ENCODE data around the gene CTU2. TPM values are rescaled to one million over a fixed set of nuclear protein-coding genes. Genes with fewer than 3 reads are reported as not detected.

CTU2 gene
- total and polyA plus RNA-seq, 10 donors, result 7.2 to 28.2 (median 15.5) TPM

DNA sequence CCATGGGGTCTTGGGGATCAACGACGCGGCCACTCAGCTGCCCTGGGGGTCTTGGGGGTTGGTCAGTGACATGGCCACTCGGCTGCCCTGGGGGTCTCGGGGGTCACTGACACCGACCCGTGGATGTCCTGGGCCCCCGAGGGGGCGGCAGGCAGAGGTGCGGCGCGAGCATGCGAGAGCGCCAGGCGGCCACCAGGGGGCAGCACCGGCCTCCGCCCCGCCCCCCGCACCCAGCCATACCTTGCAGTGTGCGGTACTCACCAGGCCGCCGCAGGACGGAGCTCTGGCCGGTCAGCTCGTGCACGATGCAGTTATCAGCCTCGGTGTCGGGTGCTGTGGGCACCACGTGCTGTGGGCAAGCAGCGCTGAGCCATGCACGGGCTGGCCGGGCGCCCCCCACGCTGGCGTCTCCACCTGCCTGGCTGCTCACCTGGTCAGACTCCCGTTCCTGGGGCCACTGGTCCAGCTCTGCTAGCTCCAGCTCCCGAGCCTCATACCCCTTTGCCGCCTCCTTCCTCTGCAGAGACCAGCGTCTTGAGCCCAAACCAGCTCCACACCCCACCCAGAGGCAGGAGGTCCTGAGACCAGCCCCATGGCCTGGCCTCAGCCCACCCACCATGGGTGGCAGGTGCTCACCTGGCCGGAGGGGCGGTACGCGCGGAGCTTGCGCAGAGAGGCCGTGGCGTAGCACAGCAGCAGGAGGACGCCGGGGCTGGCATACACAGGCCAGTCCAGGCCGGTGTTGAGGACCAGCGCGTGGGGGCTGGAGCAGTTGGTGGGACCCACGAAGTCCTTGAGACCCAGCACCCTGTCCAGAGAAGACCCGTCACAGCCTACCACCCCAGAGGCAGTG lies 31.2 kb downstream of the CTU2 start:
- Histone ChIP-seq H3K9me3 (no peaks in the 10 kb centered on the region), H3K4me3 (peak overlapping the region in 1 of 8 donors; percentile 17), H3K36me3 (peaks cover 0 to 98% (median 69%) of the 10 kb centered on the region in 6 donors), H3K4me1 (peaks cover 6 to 46% (median 30%) of the 10 kb centered on the region in 6 donors), H3K27me3 (replicated peaks in 1 of 7) (no peaks in the 10 kb centered on the region), H3K27ac (peak overlapping the region in 5 of 8 donors; percentile 76 to 86 (median 81))
- intact Hi-C loops (cut with DNase I; ENCODE audit: low total_unique reads), result loop anchor here (2.0 to 10.0 kb wide), 3 partner anchors 47 to 477 kb away; partner anchors contain the start of genes PIEZO1 and ZNF778
- TF ChIP-seq CTCF (IDR thresholded peaks at IDR 0.05 in 8 of 11, conservative IDR thresholded peaks at IDR 0.05 in 3 of 11), result peak; percentile 96 to 100 (median 99)
- TF ChIP-seq POLR2AphosphoS5 (IDR thresholded peaks at IDR 0.05), result peak; percentile 64 to 86 (median 79)
- no peak for TF ChIP-seq POLR2A (IDR thresholded peaks at IDR 0.05)
- peak; percentile 96 for DNase-seq
- 39 to 78% (median 49%) methylated on average over 9 to 54 of the region's 54 CpGs for WGBS, 5 donors

- WGBS, 5 donors, result 68 to 81% (median 72%) methylated on average over 30 to 41 of the region's 41 CpGs
- peak overlapping the region in 1 of 8 donors; percentile 17 for H3K4me3 ChIP-seq
- H3K36me3 ChIP-seq, result peaks cover 0 to 97% (median 60%) of the 10 kb centered on the region in 6 donors
- intact Hi-C loops (cut with DNase I; ENCODE audit: low total_unique reads), result loop anchor here (5.0 to 10.0 kb wide), 2 partner anchors 429 to 476 kb away; partner anchors contain the start of gene ZNF778
- peaks cover 10 to 55% (median 39%) of the 10 kb centered on the region in 6 donors for H3K4me1 ChIP-seq
- TF ChIP-seq POLR2A (IDR thresholded peaks at IDR 0.05), result no peak
- TF ChIP-seq CTCF (IDR thresholded peaks at IDR 0.05 in 8 of 11, conservative IDR thresholded peaks at IDR 0.05 in 3 of 11), result peak in 1 of 11 experiments; percentile 10
- TF ChIP-seq POLR2AphosphoS5 (IDR thresholded peaks at IDR 0.05), result peak; percentile 88 to 92 (median 88)
- peak overlapping the region; percentile 55 to 86 (median 78) for H3K27ac ChIP-seq
- no peaks in the 10 kb centered on the region for H3K27me3 ChIP-seq (replicated peaks in 1 of 7)
- H3K9me3 ChIP-seq, result no peaks in the 10 kb centered on the region
- peak; percentile 90 for DNase-seq
Observed at GRCh38 chr16:88738151-88739084, 32.1 kb downstream of the CTU2 start.

- Histone ChIP-seq H3K36me3 (peaks cover 0 to 87% (median 51%) of the 10 kb centered on the region in 6 donors), H3K9me3 (no peaks in the 10 kb centered on the region), H3K27ac (peak overlapping the region; percentile 55 to 86 (median 78)), H3K4me1 (peaks cover 19 to 64% (median 48%) of the 10 kb centered on the region in 6 donors), H3K4me3 (no peak overlapping the region), H3K27me3 (replicated peaks in 1 of 7) (no peaks in the 10 kb centered on the region)
- 82 to 92% (median 83%) methylated on average over 10 to 22 of the region's 22 CpGs for WGBS, 5 donors
- TF ChIP-seq CTCF (IDR thresholded peaks at IDR 0.05 in 8 of 11, conservative IDR thresholded peaks at IDR 0.05 in 3 of 11), result no peak
- no peak for DNase-seq
- intact Hi-C loops (cut with DNase I; ENCODE audit: low total_unique reads), result loop anchor here (5.0 to 10.0 kb wide), 2 partner anchors 428 to 475 kb away; partner anchors contain the start of gene ZNF778
Observed at GRCh38 chr16:88739139-88739976, 33.1 kb downstream of the CTU2 start.

Measured in spleen (tissue), 11 donors.